Measurements from ENCODE around the gene RFC4. TPM values are rescaled to one million over a fixed set of nuclear protein-coding genes. Genes with fewer than 3 reads are reported as not detected.

The RFC4 gene
- total and polyA plus RNA-seq, 9 of the 15 experiments (the other 6 are each of a cell fraction or from before 2014, with no cell fraction given) = 105 to 227 (median 180) TPM

- H3K4me1 ChIP-seq (replicated peaks in 1 of 2; ENCODE audit: control insufficient read depth in 2 of 2, insufficient read depth in 2 of 2, low read length in 2 of 2) = peaks cover 0 to 7% of the 10 kb centered on the region in 2 experiments; a peak in 2 of 5 replicates
- H3K4me3 ChIP-seq = no peak overlapping the region
- H3K36me3 ChIP-seq (ENCODE audit: control insufficient read depth, insufficient read depth, low read length) = peaks cover 94% of the 10 kb centered on the region
- H3K79me2 ChIP-seq (ENCODE audit: control insufficient read depth, insufficient read depth, low read length) = peaks cover 29% of the 10 kb centered on the region
- intact Hi-C loops (cut with micrococcal nuclease) (no loop called here), in situ Hi-C loops (cut with MboI) (no loop called here)
- H3K9me3 ChIP-seq (replicated peaks; ENCODE audit: control insufficient read depth, insufficient read depth, low read depth, low read length) = no peaks in the 10 kb centered on the region
- no peak overlapping the region for H3K9ac ChIP-seq (ENCODE audit: insufficient read depth in 1 of 2, low read depth in 2 of 2, low read length in 2 of 2)
- ATAC-seq = no peak
- ChIA-PET POLR2A (interaction anchor here (0.6 to 4.2 kb wide), 4 partner anchors 12 to 113 kb away, joined by 3 to 40 read pairs (median 3); partner anchors contain the start of gene EIF4A2), CTCF (ENCODE audit: low intra/inter-chr PET ratio) (no interaction called here)
- H3K4me2 ChIP-seq (ENCODE audit: insufficient read depth, low read length) = no peak overlapping the region
- no peaks in the 10 kb centered on the region for H4K20me1 ChIP-seq (replicated peaks; ENCODE audit: control insufficient read depth, insufficient read depth, low read length)
- 70% methylated on average over 1 of the region's 1 CpG for WGBS (ENCODE audit: insufficient coverage, low coverage, missing lambda C conversion rate)
- no peak for TF ChIP-seq NUFIP1 (IDR thresholded peaks at IDR 0.05; ENCODE audit: partially characterized antibody)
- TF ChIP-seq RBFOX2 (IDR thresholded peaks at IDR 0.05; ENCODE audit: low read depth, low read length) = 0 out of 2 replicates have a peak, but pooled peaks have one; percentile 20
- FAIRE-seq = no peak
- H3K27ac ChIP-seq (ENCODE audit: extremely low read depth, low read depth, low read length) = no peak overlapping the region
- no peak overlapping the region for H2AFZ ChIP-seq (ENCODE audit: low read depth, low read length)
- BruUV-seq (replicated peaks) = no TSS peak
- H3K27me3 ChIP-seq (ENCODE audit: control insufficient read depth in 2 of 2, insufficient read depth in 2 of 2, low read length in 2 of 2) = no peaks in the 10 kb centered on the region
- no peak for DNase-seq (ENCODE audit: extremely low read depth in 1 of 4, low spot score in 3 of 4)
- no peaks in the 10 kb centered on the region for H3K9me1 ChIP-seq (ENCODE audit: control insufficient read depth, insufficient read depth, low read length)
Measured at GRCh38 chr3:186800285-186800684, 6.0 kb downstream of the RFC4 start.

GRCh38 chr3:186798239-186798874 is 7.9 kb downstream of the RFC4 start:
- H3K79me2 ChIP-seq (ENCODE audit: control insufficient read depth, insufficient read depth, low read length) = peaks cover 13% of the 10 kb centered on the region; the same call in 2 of the 3 replicates
- no peak overlapping the region for H3K4me2 ChIP-seq (ENCODE audit: insufficient read depth, low read length)
- no peak overlapping the region for H3K9ac ChIP-seq (ENCODE audit: insufficient read depth in 1 of 2, low read depth in 2 of 2, low read length in 2 of 2)
- no peaks in the 10 kb centered on the region for H4K20me1 ChIP-seq (replicated peaks; ENCODE audit: control insufficient read depth, insufficient read depth, low read length)
- FAIRE-seq (peak; percentile 6), ATAC-seq (no peak), DNase-seq (ENCODE audit: extremely low read depth in 1 of 4, low spot score in 3 of 4) (no peak)
- no peaks in the 10 kb centered on the region for H3K9me3 ChIP-seq (replicated peaks; ENCODE audit: control insufficient read depth, insufficient read depth, low read depth, low read length)
- H3K36me3 ChIP-seq (ENCODE audit: control insufficient read depth, insufficient read depth, low read length) = peaks cover 92% of the 10 kb centered on the region
- no peaks in the 10 kb centered on the region for H3K27me3 ChIP-seq (ENCODE audit: control insufficient read depth in 2 of 2, insufficient read depth in 2 of 2, low read length in 2 of 2)
- BruUV-seq (replicated peaks) = no TSS peak
- intact Hi-C loops (cut with micrococcal nuclease) (no loop called here), in situ Hi-C loops (cut with MboI) (no loop called here)
- no peaks in the 10 kb centered on the region for H3K4me1 ChIP-seq (replicated peaks in 1 of 2; ENCODE audit: control insufficient read depth in 2 of 2, insufficient read depth in 2 of 2, low read length in 2 of 2)
- no peak overlapping the region for H3K27ac ChIP-seq (ENCODE audit: extremely low read depth, low read depth, low read length)
- H3K4me3 ChIP-seq = no peak overlapping the region
- no peak overlapping the region for H2AFZ ChIP-seq (ENCODE audit: low read depth, low read length)
- 96% methylated on average over 3 of the region's 3 CpGs for WGBS (ENCODE audit: insufficient coverage, low coverage, missing lambda C conversion rate)
- POLR2A ChIA-PET = interaction anchor here (0.7 to 4.2 kb wide), 4 partner anchors 8 to 15 kb away, joined by 3 to 40 read pairs (median 4); partner anchors contain the start of gene EIF4A2
- no peaks in the 10 kb centered on the region for H3K9me1 ChIP-seq (ENCODE audit: control insufficient read depth, insufficient read depth, low read length)
- CTCF ChIA-PET (ENCODE audit: low intra/inter-chr PET ratio) = no interaction called here
- TF ChIP-seq ZZZ3 (IDR thresholded peaks at IDR 0.05) = no peak
- no peak for TF ChIP-seq ELF1 (tag; IDR thresholded peaks at IDR 0.05)
- TF ChIP-seq ZNF408 (CRISPR knock-in tag; IDR thresholded peaks at IDR 0.05; ENCODE audit: low read depth) = no peak
- no peak for TF ChIP-seq TOE1 (IDR thresholded peaks at IDR 0.05; ENCODE audit: borderline replicate concordance)
- no peak for TF ChIP-seq TOE1 (CRISPR knock-in tag; IDR thresholded peaks at IDR 0.05; ENCODE audit: borderline replicate concordance, low read depth)
- TF ChIP-seq ZNF347 (CRISPR knock-in tag; IDR thresholded peaks at IDR 0.05; ENCODE audit: low read depth) = no peak
- no peak for TF ChIP-seq PCBP2 (IDR thresholded peaks at IDR 0.05; ENCODE audit: low read depth, low read length, poor library complexity, severe bottlenecking)
- no peak for TF ChIP-seq NCOA6 (IDR thresholded peaks at IDR 0.05)
- TF ChIP-seq NFE2L1 (tag; IDR thresholded peaks at IDR 0.05; ENCODE audit: borderline replicate concordance, low read depth) = no peak
- no peak for TF ChIP-seq ZNF41 (CRISPR knock-in tag; conservative IDR thresholded peaks at IDR 0.05)
- no peak for TF ChIP-seq RNF219 (CRISPR knock-in tag; IDR thresholded peaks at IDR 0.05)
- no peak for TF ChIP-seq ZNF79 (CRISPR knock-in tag; IDR thresholded peaks at IDR 0.05; ENCODE audit: low read depth)
- TF ChIP-seq THRAP3 (IDR thresholded peaks at IDR 0.05; ENCODE audit: borderline replicate concordance) = no peak

Data from K562 (cell line).